RWPE1 (cell line): ENCODE results near the gene RASSF9.

Experiments
- CTCF ChIA-PET: fragments of 350-600 bp; sonication (Branson Sonifier 250); formaldehyde crosslinking; extraction: SDS; loops from one replicate; lab custom pipeline; 2021; lab: Yijun Ruan, JAX
- POLR2A ChIA-PET: fragments of 400-600 bp; formaldehyde crosslinking; extraction: SDS; loops from one replicate; lab custom pipeline; 2020; ENCODE audit warnings: antibody characterized with exemption; ENCODE audit not compliant: low non-redundant PET; lab: Yijun Ruan, JAX
- DNase-seq: peaks from one replicate; pipeline ENCODE4 v3.0.0; 2012; ENCODE audit warnings: low spot score
- H3K27ac ChIP-seq: fragments of 450-650 bp; 2 replicates; pipeline ENCODE4 v1.5.1; 2017
- TF ChIP-seq, protein P1 (sequence below): fragments of 450-650 bp; conservative IDR thresholded peaks from 2 replicates; pipeline ENCODE4 v1.5.1; 2017; ENCODE audit warnings: low read depth, mild to moderate bottlenecking

RASSF9 gene

DNA sequence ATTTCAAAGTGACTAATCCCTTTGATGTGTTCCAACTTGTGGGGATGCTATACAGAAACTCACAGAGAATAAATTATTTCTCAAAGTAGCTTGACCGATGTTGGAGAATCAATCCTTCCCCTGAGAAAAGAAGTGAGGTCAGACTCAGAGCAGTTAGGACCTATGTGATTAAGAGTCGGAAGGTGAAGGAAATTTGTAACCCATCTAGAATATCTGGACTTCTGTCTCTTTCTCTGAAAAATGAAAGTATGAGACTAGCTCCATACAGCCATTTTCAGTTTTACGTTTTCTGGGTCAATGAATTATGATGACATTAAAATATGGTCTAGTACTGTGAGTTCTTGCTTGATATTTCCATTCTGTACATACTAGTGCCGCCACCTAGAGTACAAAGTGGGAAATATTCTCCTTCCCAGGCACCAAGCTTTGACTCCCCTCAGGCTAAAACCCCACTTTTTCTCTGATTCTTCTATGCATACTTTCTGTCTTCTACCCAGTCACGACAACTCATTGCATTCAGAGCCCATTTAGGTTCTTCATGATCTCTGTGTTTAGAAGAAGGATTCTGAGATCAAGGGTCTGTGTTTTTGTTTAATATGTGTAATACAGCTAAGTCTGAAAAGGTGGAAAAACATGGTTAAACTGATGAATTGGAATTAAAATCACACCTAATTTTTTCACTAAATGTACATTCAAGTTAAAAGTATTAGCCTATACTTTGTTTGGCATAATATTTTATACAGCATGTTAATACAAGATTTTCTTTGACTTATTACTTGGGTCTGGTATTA lies 31.0 kb upstream of the RASSF9 start:
- ChIA-PET CTCF (interaction anchor here (0.5 to 2.0 kb wide), 20 partner anchors 12 to 760 kb away, joined by 3 to 28 read pairs (median 4); no protein-coding TSS in a partner anchor), POLR2A (no interaction called here)
- peak; percentile 62 for DNase-seq
- TF ChIP-seq, protein P1, sequence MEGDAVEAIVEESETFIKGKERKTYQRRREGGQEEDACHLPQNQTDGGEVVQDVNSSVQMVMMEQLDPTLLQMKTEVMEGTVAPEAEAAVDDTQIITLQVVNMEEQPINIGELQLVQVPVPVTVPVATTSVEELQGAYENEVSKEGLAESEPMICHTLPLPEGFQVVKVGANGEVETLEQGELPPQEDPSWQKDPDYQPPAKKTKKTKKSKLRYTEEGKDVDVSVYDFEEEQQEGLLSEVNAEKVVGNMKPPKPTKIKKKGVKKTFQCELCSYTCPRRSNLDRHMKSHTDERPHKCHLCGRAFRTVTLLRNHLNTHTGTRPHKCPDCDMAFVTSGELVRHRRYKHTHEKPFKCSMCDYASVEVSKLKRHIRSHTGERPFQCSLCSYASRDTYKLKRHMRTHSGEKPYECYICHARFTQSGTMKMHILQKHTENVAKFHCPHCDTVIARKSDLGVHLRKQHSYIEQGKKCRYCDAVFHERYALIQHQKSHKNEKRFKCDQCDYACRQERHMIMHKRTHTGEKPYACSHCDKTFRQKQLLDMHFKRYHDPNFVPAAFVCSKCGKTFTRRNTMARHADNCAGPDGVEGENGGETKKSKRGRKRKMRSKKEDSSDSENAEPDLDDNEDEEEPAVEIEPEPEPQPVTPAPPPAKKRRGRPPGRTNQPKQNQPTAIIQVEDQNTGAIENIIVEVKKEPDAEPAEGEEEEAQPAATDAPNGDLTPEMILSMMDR = peak; percentile 82
- no peak overlapping the region for H3K27ac ChIP-seq

DNA sequence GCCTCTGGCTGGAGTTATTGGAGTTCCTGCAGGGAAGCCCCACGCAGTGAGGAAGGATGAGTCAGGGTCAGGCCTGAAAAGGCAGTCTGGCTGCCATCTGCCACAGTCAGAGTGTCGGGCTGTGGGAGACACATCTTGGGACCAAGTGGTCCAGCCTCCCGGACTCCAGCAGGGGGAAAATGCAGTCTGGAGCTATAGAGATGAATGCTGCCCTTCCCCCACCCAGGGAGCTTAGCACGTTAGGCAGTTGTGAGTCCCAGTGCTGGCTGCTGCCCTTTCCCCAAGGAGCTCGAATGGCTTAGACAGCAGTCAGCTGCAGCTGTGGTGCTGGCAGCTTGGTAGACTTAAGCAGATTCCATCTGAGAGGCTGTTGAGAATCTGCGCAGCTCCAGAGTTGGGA lies 29.7 kb upstream of the RASSF9 start:
- POLR2A ChIA-PET = no interaction called here
- CTCF ChIA-PET = interaction anchor here (0.6 to 2.0 kb wide), 2 partner anchors 11 to 19 kb away, joined by 4 to 18 read pairs; no protein-coding TSS in a partner anchor
- no peak overlapping the region for H3K27ac ChIP-seq
- DNase-seq = no peak
- TF ChIP-seq, protein P1 = no peak

DNA sequence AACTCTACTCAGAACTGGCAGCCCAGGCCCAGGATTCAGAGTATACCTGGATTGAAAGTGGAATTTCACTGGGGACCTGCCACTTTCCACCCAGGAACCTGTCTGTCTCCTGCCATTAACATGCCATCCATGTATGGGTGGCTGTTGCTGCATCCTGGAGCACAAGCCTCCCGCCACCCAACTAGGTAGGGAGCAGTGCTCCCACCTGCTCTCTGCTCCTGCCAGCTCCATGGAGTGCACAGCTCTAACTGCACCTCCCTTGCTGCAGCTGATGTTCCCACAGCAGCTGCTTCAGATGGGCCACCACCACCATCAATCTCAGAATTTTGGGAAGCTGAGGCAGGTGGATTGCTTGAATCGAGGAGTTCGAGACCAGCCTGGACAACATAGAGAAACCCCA lies 20.8 kb upstream of the RASSF9 start:
- POLR2A ChIA-PET = no interaction called here
- DNase-seq = no peak
- H3K27ac ChIP-seq = no peak overlapping the region
- TF ChIP-seq, protein P1 = no peak
- CTCF ChIA-PET = interaction anchor here (3.9 kb wide), 1 partner anchor 10 kb away, joined by 18 read pairs; no protein-coding TSS in a partner anchor

DNA sequence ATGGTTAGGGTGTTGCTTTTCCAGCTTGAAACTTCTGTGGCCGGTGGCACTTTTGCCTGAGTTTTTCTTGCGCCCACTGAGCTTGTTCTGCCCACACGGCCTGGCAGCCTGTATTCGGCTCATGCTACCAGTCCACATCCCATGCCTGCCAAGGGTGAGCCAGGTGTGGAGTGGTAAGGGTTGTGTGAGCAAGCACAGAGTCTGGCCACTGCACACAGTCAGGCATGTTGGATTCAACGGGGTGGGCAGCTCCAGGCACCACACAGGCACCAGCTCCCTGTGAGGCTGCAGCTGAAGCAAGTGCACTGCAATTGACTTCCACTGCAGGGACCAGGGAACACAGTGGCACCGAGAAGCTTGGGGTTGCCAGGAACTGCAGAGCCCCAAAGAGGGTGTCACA lies 19.1 kb upstream of the RASSF9 start:
- CTCF ChIA-PET = interaction anchor here (0.6 to 3.9 kb wide), 2 partner anchors 11 to 102 kb away, joined by 3 to 18 read pairs; no protein-coding TSS in a partner anchor
- TF ChIP-seq, protein P1 = no peak
- POLR2A ChIA-PET = no interaction called here

DNA sequence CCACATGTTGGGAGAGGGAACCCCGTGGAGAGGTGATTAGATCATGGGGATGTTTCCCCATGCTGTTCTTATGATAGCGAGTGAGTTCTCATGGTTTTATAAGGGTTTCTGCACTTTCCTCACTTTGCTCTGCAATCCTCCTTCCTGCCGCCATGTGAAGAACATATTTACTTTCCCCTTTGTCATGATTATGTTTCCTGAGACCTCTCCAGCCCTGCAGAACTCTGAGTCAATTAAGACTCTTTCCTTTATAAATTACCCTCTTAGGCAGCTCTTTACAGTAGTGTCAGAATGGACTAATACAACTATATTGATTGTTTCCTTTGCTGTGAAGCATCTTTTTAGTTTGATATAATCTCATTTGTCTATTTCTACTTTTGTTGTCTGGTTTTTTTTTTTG lies 13.1 kb upstream of the RASSF9 start:
- ChIA-PET CTCF (interaction anchor here (0.7 kb wide), 1 partner anchor 1066 kb away, joined by 4 read pairs; no protein-coding TSS in a partner anchor), POLR2A (no interaction called here)
- no peak overlapping the region for H3K27ac ChIP-seq
- no peak for DNase-seq
- TF ChIP-seq, protein P1 = no peak

More for the DNA sequence above, 19.1 kb upstream of the RASSF9 start:
- DNase-seq = no peak
- no peak overlapping the region for H3K27ac ChIP-seq

DNA sequence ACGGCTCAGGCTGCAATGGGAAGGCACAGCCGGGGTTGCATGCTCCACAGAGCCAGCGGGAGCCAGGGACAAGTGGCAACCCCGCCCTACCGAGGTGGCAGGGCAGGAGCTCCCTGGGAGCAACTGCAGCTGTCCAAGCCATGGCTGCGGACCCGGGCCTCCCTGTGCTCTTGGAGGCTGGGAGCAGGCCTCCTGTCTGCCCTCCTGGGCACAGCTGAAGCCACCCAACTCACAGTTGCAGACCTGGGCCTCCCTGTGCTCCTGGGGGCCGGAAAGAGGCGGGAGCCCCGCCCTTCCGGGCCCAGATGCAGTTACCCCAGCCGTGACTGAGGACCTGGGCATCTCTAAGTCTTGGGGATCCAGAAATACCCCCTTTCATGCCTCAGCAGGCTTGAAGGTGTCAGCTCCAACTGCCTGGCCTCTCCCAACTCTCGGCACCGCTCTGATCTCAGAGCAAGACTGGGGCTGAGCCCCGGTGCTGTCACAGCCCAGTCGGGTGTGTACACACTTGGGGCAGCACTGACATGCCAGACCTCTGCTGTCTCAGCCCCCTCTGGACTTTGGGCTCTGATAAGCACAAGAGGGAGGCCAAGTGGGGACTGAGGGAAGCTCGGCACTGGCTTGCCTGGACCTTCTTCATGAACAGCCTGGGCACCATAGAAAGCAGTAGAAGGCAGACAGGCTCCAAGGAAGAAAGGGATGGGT lies 7.5 kb upstream of the RASSF9 start:
- CTCF ChIA-PET = interaction anchor here (0.5 kb wide), 1 partner anchor 135 kb away, joined by 4 read pairs; no protein-coding TSS in a partner anchor
- DNase-seq = no peak
- POLR2A ChIA-PET = no interaction called here
- TF ChIP-seq, protein P1 = no peak
- no peak overlapping the region for H3K27ac ChIP-seq
